Measurements from ENCODE around the gene SMIM43.

DNA sequence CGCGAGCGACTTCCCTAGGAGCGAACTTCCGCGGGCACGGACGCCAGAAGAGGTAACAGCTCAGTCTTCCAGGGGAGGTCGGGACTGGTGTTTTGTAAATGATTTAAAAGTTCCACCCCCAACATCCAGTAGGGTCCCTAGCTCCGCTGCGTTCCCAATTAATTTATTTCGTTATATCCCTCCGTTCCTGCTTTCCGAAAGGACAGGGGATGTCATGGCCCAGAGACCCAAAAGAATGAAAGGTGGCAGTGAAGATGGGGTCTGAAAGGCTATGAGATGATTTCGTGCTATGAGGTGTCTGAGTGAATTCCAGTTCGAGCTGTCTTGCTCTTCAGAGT is 373 bp upstream of the SMIM43 start:
- TF ChIP-seq TARDBP (IDR thresholded peaks at IDR 0.05) (no peak), FOXA1 (IDR thresholded peaks at IDR 0.05) (no peak), FOXM1 (IDR thresholded peaks at IDR 0.05; ENCODE audit: borderline replicate concordance) (no peak), LEF1 (IDR thresholded peaks at IDR 0.05; ENCODE audit: borderline replicate concordance) (no peak), CTBP1 (IDR thresholded peaks at IDR 0.05; ENCODE audit: borderline replicate concordance) (no peak)

Measured in HEK293T (cell line).